Bronchial epithelial cell (primary cell): ENCODE data around the gene IFNLR1. TPM values are rescaled to one million over a fixed set of nuclear protein-coding genes. Genes with fewer than 3 reads are reported as not detected.

ENCODE experiments used
- DNase-seq: peaks from one replicate; pipeline ENCODE4 v3.0.0-alpha.2; 2010; ENCODE audit warnings: low read depth
- FAIRE-seq: peaks from 2 replicates; lab custom pipeline; 2011; peaks lifted over from hg19 to GRCh38; lab: Jason Lieb, UNC
- H3K27me3 ChIP-seq: 2 replicates; pipeline ENCODE4 v1.5.1; 2011; ENCODE audit warnings: low read length; ENCODE audit not compliant: control insufficient read depth, insufficient read depth
- H3K36me3 ChIP-seq: 2 replicates; pipeline ENCODE4 v1.5.1; 2011; ENCODE audit warnings: low read length; ENCODE audit not compliant: control insufficient read depth, insufficient read depth
- H3K4me3 ChIP-seq: 2 replicates; pipeline ENCODE4 v1.5.1; 2011; ENCODE audit warnings: mild to moderate bottlenecking, low read depth, low read length, control low read depth
- total RNA-seq: library from RNA; depleted of rRNA; stranded (reverse); fragments of >200 nt; gene quantifications from 2 replicates; pipeline ENCODE4 v1.2.1, GENCODE V29; 2014
- TF ChIP-seq, protein P1 (sequence below): IDR thresholded peaks from 2 replicates; pipeline ENCODE4 v1.5.1; 2011; ENCODE audit warnings: mild to moderate bottlenecking, moderate library complexity, low read length, control low read depth, inconsistent platforms; ENCODE audit not compliant: insufficient read depth, severe bottlenecking

IFNLR1 gene
- total RNA-seq, 1 donor from 2014 or later: 4.5 TPM

DNA sequence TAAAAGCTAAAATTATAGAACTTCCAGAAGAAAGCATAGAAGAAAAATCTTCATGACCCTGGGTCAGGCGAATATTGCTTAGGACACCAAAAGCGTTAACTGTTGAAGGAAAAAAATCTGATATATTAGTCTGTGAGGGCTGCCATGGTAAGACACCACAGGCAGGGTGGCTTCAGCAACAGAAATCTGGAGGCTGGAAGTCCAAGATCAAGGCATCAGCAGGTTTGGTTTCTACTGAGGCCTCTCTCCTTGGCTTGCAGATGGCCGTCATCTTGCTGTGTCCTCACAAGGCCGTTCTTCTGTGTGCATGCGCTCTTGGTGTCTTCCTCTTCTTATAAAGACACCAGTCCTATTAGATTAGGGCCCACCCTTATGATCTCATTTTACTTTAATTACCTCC lies 14.5 kb downstream of the IFNLR1 start:
- no peak for DNase-seq
- TF ChIP-seq, protein P1, sequence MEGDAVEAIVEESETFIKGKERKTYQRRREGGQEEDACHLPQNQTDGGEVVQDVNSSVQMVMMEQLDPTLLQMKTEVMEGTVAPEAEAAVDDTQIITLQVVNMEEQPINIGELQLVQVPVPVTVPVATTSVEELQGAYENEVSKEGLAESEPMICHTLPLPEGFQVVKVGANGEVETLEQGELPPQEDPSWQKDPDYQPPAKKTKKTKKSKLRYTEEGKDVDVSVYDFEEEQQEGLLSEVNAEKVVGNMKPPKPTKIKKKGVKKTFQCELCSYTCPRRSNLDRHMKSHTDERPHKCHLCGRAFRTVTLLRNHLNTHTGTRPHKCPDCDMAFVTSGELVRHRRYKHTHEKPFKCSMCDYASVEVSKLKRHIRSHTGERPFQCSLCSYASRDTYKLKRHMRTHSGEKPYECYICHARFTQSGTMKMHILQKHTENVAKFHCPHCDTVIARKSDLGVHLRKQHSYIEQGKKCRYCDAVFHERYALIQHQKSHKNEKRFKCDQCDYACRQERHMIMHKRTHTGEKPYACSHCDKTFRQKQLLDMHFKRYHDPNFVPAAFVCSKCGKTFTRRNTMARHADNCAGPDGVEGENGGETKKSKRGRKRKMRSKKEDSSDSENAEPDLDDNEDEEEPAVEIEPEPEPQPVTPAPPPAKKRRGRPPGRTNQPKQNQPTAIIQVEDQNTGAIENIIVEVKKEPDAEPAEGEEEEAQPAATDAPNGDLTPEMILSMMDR: no peak
- no peaks in the 10 kb centered on the region for H3K27me3 ChIP-seq
- FAIRE-seq: no peak
- H3K4me3 ChIP-seq: no peak overlapping the region
- H3K36me3 ChIP-seq: no peaks in the 10 kb centered on the region

DNA sequence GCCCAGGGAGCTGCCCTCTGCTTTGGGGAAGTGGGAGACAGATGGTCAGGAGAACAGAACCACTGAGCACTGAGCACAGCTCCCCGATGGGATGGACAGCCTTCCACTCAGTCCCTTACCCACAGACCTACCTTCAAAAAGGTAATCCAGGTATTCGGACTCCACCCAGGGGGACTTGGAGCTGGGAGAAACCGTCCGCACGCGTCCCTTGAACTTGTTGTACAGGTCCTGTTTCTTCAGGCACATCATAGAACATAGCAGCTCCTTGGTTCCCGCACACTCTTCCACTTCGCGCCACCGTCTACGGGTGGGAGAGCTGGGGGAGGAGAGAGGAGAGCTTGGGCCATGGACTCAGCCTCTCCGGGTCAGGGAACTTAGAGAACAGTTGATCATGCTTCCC lies 17.8 kb downstream of the IFNLR1 start:
- TF ChIP-seq, protein P1: no peak
- Histone ChIP-seq H3K27me3 (no peaks in the 10 kb centered on the region), H3K36me3 (no peaks in the 10 kb centered on the region), H3K4me3 (no peak overlapping the region)
- FAIRE-seq (no peak), DNase-seq (no peak)

DNA sequence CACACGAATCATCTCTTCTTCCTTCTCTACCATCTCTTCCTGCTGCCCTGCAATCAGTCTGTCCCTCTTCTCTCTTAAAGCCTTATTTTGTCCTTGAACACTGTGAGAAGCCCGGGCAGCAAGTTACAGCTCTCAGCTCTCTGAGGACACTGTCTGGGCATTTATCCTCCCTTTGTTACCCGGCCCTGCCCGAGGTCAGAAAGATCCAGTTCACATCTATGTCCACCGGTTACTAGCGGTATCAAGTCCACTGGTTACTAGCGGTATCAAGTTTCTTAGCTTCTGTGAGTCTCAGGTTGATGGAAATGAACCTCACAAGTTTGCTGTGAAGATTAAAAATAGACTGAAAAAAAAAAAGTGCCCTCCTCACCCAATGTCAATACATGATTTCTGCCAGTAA lies 18.8 kb downstream of the IFNLR1 start:
- no peak overlapping the region for H3K4me3 ChIP-seq
- FAIRE-seq (no peak), DNase-seq (no peak)
- TF ChIP-seq, protein P1: no peak
- H3K36me3 ChIP-seq: no peaks in the 10 kb centered on the region
- no peaks in the 10 kb centered on the region for H3K27me3 ChIP-seq

DNA sequence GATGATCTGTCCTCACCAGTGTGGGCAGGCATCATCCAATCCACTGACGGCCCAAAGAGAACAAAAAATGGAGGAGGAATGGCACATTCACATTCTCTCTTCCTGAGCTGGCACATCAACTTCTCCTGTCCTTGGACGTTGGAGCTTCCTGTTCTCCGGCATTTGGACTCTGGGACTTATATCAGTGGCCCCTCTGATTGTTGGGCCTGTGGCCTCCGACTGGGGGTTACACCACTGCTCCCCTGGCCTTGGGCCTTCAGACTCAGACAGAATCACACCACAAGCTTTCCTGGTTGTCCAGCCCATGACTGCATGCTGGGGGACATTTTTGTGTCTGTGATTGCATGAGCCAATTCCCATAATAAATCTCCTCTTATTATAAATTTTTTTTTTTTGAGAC lies 20.1 kb downstream of the IFNLR1 start:
- no peak for FAIRE-seq
- no peak for DNase-seq
- H3K36me3 ChIP-seq: no peaks in the 10 kb centered on the region
- no peaks in the 10 kb centered on the region for H3K27me3 ChIP-seq
- TF ChIP-seq, protein P1: no peak
- H3K4me3 ChIP-seq: no peak overlapping the region

DNA sequence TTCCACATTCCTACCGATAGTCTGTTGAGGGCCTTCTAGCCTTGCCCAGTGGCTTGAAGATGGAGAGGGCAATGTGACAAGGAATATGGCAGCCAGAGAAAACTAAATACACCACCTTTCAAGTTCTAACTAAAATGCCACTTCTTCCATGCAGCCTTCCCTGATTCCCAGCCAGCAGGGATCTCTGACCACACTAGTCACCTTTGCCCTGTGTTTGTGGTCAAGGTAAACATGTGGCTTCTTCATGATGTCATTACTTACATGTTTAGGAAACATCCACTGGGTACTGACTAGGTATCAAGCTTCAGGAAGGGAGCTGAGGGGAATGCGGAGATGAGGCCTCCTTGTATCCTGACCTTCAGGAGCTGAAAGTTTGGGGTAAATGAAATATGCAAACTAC lies 21.6 kb downstream of the IFNLR1 start:
- no peak overlapping the region for H3K4me3 ChIP-seq
- TF ChIP-seq, protein P1: no peak
- DNase-seq (no peak), FAIRE-seq (no peak)
- no peaks in the 10 kb centered on the region for H3K27me3 ChIP-seq
- no peaks in the 10 kb centered on the region for H3K36me3 ChIP-seq

DNA sequence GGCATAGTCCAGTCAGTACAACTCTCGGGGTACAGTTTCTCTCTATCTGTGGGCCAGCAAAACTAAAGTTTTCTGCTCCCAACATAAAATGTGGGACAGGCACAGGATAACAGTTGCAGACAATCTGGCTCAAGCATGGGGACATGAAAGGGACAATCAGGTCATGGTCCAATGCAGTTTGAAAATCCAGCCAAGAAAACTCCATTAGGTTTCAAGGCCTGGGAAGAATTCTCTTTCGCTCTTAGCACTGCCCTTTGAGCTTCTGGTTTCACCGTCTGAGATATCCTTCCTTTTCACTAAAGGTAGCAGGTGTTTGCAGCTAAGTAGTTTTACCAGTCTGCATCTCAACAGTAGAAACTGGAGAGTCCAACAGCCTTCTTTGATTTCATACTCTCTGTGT lies 23.1 kb downstream of the IFNLR1 start:
- Histone ChIP-seq H3K4me3 (no peak overlapping the region), H3K36me3 (peaks cover 4% of the 10 kb centered on the region), H3K27me3 (no peaks in the 10 kb centered on the region)
- FAIRE-seq: no peak
- no peak for DNase-seq
- TF ChIP-seq, protein P1: no peak
